HG03342 (cell line): Measurements from ENCODE around the gene BPNT1.

Experiments
- ATAC-seq: cut with Tn5 transposase; IDR thresholded peaks from one replicate; pipeline ENCODE4 v1.9.1; 2021; ENCODE audit warnings: mild to moderate bottlenecking, moderate library complexity; ENCODE audit not compliant: unreplicated experiment

BPNT1 gene

GRCh38 chr1:220012259-220012658, 77.3 kb downstream of the BPNT1 start:
- ATAC-seq = no peak

DNA sequence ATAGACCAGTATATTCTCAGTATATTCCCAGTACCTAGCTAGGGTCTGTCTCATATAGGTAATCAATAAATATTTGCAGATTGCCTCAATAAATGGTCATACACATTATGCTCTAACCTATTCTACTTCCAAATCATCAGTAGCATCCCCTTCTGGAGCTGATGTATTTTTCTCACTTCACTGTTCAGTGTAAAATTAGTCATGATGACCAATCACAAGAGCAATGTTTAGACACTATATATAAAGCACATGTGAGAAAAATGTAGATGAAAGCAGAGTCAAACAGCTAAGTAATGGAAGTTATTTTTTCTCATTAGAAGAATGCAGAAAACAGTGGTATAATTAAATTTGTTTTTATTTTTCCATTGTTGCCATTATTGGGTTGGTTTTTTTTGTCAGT, 78.0 kb downstream of the BPNT1 start:
- no peak for ATAC-seq
